Hematopoietic multipotent progenitor cell treated with erythropoietin and hydrocortisone succinate and interleukin-3 and kit ligand, for 17 days (in vitro differentiated cells): Measurements from ENCODE around the gene PTGS1.
"Not testable (repeated sequence)": the region's sequence is repeated elsewhere in the genome, so short reads cannot be mapped to it uniquely, and the experiment has no call there.

ENCODE experiments used
- DNase-seq: peaks from one replicate; pipeline ENCODE4 v3.0.0-alpha.2; 2015; ENCODE audit warnings: low spot score

The PTGS1 gene

GRCh38 chr9:122398371-122398924 lies 27.6 kb downstream of the PTGS1 start:
- no peak for DNase-seq

DNA sequence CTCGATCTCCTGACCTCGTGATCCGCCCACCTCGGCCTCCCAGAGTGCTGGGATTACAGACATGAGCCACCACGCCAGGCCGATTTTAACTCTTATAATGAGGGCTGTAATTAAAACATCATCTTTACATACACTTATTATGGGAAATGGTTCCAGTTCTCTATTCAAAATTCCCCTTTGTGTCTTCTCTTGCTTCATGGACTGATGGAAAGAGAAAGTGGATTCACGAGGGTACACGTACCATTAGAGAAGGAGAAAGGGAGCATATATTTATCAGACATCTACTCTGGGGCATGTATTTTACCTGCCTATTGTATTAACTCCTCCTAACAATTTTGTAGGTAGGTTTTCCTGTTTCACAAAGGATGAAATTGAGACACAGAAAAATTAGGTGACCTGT lies 31.1 kb downstream of the PTGS1 start:
- DNase-seq: no peak

GRCh38 chr9:122402403-122402871 lies 31.6 kb downstream of the PTGS1 start:
- no peak for DNase-seq

GRCh38 chr9:122402874-122403273 lies 32.0 kb downstream of the PTGS1 start:
- DNase-seq: no peak

GRCh38 chr9:122403381-122404000 lies 32.7 kb downstream of the PTGS1 start:
- DNase-seq: no peak

DNA sequence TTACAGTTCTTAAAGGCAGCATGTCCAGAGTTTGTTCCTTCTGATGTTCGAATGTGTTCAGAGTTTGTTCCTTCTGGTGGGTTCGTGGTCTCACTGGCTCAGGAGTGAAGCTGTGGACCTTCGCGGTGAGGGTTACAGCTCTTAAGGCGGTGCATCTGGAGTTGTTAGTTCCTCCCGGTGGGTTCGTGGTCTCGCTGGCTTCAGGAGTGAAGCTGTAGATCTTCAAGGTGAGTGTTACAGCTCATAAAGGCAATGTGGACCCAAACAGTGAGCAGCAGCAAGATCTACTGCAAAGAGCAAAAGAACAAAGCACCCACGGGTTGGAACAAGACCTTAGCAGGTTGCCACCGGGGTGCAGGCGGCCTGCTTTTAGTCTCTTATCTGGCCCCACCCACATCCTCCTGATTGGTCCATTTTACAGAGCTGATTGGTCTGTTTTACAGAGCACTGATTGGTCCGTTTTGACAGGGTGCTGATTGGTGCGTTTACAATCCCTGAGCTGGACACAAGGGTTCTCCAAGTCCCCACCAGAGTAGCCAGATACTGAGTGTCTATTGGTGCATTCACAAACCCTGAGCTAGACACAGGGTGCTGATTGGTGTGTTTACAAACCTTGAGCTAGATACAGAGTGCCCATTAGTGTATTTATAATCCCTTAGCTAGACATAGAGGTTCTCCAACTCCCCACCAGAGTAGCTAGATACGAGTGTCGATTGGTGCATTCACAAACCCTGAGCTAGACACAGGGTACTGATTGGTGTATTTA lies 34.7 kb downstream of the PTGS1 start:
- DNase-seq: not testable (repeated sequence)

DNA sequence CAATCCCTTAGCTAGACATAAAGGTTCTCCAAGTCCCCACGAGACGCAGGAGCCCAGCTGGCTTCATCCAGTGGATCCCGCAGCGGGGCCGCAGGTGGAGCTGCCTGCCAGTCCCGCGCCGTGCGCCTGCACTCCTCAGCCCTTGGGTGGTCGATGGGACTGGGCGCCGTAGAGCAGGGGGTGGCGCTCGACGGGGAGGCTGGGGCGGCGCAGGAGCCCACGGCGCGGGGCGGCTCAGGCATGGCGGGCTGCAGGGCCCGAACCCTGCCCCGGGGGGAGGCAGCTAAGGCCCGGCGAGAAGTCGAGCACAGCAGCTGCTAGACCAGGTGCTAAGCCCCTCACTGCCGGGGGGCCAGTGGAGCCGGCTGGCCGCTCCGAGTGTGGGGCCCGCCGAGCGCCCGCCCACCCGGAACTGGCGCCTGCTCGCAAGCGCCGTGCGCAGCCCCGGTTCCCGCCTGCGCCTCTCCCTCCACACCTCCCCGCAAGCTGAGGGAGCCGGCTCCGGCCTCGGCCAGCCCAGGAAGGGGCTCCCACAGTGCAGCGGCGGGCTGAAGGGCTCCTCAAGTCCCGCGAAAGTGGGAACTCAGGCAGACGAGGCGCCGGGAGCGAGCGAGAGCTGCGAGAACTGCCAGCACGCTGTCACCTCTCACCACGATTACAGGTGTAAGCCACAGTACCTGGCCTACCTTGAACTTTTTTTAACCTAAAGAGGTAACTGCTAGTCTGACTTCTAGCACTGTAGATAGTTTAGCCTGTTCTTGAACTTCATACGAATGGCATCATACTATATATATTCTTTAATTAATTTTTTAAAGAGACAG lies 35.5 kb downstream of the PTGS1 start:
- DNase-seq: no peak

DNA sequence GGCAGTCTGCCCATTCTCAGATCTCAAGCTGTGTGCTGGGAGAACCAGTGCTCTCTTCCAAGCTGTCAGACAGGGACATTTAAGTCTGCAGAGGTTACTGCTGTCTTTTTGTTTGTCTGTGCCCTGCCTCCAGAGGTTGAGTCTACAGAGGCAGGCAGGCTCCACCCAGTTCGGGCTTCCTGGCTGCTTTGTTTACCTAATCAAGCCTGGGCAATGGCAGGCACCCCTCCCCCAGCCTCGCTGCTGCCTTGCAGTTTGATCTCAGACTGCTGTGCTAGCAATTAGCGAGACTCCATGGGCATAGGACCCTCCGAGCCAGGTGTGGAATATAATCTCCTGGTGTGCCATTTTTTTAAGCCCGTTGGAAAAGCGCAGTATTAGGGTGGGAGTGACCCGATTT lies 43.3 kb downstream of the PTGS1 start:
- DNase-seq: not testable (repeated sequence)

GRCh38 chr9:122418016-122418415 lies 47.2 kb downstream of the PTGS1 start:
- no peak for DNase-seq

GRCh38 chr9:122420315-122420714 lies 49.5 kb downstream of the PTGS1 start:
- no peak for DNase-seq

DNA sequence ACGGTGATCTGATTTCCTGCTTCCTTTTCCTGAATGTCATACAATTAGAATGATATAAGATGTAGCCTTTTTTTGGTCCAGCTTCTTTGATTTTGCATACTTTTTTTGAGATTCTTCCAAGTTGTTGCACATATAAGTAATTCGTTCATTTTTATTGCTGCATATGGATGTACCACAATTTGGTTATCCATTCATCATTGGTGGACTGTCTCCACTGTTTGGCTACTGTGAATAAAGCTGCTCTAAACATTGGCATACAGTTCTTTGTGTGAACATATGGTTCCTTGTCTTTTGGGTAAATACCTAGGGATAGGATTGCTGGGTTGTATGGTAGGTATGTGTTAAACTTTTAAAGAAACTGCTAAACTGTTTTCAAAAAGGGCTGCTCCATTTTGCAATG lies 54.3 kb downstream of the PTGS1 start:
- no peak for DNase-seq

DNA sequence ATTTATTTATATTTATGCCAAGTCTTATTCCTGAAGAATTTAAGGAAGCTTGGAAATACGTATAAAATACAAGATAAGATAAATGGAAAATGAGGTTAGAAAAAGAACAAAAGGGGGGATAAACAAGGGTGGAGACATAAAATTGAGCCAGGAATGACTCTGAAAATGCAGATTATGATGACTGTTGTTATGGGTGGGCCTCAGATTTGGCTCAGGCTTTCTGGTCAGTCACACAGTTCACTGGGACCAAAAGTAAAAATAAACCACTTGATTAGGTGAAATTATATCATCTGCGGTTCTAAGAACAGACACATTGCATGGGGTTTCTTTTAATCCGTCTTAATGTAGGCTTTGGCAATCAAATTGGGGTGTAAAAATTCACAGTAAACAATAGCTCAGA lies 55.9 kb downstream of the PTGS1 start:
- DNase-seq: no peak

DNA sequence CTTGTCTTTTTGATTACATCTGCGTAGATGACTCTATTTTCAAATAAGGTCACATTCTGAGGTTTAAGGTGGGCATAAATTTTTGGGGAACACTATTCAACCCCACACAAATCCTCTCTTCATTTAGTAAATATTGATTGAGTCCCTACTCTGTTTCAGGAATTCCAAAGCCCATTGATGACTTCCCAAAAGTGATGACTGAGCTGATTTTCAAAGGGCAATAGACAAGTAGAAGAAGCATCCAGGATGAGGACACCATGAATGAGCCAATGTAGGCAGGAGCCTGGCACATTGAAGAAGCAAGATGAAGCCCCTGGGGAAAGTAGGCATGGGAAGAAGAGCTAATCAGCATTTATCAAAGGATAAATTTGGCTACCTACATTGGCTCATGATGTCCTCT lies 71.7 kb downstream of the PTGS1 start:
- no peak for DNase-seq

GRCh38 chr9:122444041-122444733 lies 73.4 kb downstream of the PTGS1 start:
- no peak for DNase-seq
